ENCODE data around the gene KCTD1.

GRCh38 chr18:26476697-26477096 is 71.7 kb downstream of the KCTD1 start:
- no peak for TF ChIP-seq CTCF (conservative IDR thresholded peaks at IDR 0.05; ENCODE audit: low read length)
- no peak for TF ChIP-seq EZH2phosphoT487 (IDR thresholded peaks at IDR 0.05; ENCODE audit: borderline replicate concordance, low read depth, low read length)

All from OCI-LY7 (cell line).